Retina (tissue), 1 donor: ENCODE measurements around the gene TAS1R2.
"Not testable (repeated sequence)": the region's sequence is repeated elsewhere in the genome, so short reads cannot be mapped to it uniquely, and the experiment has no call there.

Source experiments
- DNase-seq: peaks from one replicate; pipeline ENCODE4 v3.0.0-alpha.2; 2016

The TAS1R2 gene

DNA sequence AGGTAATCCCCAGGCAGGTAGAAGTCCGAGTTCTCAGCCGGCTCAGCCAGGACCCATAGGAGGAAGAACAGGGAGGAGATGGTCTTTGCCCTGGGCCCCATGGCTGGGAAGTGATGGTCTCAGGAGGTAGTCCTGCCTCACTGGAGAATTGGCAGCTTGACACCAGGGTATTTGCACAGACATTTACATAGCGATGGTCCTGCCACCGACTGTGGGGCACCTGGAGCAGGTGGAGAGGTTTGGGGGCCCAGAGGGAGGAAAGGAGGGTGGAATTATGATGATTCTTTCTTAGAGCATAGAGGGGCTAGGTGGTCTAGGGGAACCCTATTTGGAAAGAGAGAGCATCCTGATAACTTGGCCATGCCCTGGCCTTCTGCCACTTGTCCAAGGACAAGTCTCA, at the start of gene TAS1R2:
Gene TAS1R2 (minus strand): TSS at position 101 of the 400 bp plus-strand sequence. CDS start 0 bp downstream, at position 101.
- DNase-seq, result no peak

DNA sequence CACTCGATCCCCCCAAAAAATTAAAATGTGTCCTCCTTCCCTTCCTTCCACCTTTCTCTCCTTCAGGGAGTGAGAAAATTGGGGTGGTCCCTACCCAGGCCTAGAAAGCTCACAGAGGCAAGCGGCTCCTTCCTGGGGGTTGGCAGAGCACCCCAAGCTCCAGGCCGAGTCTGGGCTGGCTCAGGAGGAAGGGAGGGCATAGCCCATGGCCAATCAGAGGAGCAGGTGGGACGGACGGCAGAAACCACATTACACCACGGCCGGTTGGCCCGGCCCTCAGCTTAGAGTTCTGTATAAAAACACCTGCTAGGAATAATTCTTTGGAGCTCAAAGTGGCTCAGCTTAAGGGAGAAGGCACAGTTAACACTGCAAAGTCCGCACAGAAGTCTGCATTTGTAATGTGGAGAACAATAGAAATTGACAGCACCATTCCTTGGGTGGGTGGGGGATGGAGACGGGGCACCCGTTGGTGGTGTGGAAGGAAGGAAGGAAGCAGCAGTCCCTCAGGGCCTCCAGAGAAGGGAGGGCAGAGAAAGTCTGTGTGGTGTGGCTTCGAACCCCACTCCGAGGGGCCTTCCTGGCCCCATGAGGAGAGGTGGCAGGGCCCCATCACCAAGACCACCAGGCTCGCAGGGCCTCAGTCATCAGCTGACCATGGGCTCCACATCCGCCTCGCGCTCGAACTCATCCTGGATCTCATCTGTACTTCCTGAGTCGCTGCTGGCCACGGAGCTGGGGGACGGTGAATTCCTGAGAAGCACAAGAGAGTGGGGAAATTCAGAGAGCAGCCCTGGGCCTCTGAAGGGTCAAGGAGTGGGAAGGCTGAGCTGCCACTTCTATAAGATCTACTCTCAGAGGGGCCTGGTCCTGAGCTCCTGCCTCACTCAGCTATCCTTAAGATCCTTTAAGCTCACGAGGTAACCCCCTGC, 48.7 kb upstream of the TAS1R2 start:
- no peak for DNase-seq

DNA sequence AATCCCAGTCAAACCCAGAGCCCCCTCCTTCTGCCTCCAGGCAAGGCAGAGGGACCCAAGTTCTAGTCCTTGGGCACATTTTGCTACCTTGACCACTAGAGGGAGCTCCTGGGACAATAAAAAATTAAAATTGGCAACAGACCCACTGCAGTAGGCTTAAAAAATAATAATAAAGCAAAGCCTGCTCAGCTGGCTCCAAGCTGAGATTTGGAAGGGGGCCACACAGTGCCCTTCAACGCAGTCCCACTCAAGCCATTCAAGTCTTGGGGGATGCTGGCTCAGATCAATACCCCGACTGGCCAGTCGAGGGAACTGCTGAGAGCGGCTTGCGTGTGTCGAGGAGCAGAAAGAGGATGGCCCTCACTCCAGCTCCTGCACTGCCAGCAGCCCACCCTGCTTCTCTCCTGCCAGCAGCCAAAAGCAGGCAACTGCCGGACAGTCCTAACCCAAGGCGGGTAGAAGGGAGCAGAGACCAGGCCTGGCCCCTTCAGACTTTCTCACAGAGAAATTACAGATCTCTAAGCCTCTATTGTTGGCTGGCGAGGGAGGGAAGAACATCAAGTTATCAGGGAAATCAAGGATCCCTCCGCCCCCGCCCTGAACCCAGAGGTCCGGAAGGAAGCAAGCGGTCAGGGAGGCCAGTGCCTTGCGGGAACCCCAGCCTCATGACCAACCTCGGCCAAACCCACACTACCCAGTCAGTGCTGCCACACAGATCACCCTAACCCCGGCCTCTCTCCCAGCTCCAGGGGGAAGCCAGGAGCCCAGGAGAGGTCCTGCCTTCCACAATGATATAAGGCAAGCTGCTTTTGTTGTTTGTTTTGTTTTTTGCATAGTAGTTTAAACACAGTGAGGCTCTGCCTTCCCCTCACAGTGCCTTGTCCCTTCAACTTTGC, 47.8 kb upstream of the TAS1R2 start:
- peak; percentile 85 for DNase-seq

DNA sequence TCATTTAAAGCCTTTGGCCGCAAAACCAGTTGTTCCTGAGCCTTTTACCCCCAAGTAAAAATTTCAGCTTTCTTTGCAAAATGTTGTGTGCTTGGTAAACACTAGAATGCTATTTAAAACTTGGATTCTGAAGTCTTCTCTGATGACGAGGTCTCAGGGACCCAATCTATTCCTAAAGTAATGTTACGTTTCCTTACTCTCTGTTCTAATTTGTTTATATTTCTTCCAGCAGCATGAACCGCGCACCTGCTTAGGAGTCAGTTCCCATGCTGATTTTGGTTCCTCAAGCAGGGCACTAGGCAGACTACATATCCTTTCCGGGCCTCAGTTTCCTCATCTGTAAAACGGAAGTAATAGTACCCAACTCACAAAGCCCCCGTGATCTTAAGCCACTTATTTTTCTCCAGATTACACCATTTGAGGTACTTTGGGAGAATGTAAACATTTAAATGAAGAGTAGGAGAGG, 43.9 kb upstream of the TAS1R2 start:
- DNase-seq, result no peak

DNA sequence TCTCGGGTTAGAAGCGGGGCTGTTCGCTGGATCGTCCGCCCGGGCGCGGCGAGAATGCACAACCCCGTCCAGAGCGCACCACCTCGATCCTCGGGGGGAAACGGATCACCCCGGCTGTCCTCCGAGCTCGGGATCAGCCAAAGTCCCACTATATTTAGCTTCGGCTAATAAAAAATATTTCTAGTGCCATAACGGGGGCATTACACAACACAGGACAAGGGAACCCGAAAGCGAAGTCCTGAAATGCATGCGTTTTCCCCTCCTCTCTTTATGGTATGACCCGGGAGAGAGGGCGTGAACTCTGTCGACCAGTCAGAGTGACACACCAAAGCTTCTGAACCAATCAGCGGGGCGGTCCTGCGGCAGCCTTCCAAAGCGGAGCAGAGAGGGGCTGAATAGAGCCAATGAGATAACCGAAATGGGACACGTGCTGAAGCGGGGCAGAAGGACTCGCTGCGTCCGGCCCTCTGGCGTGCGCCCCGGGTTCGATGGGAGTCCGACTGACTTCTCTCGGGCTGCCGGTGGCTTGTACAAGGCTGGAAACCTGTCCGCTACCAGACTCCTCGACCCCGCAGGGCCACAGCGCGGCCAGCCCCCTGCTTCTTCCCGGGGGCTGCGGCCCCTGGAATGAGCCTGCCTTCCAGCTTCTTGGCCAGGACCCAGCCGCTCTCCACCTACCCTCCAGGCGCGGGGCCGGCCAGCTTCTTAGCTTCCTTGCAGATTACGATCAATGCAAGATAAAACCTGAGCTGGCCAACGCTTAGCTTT, 43.2 kb upstream of the TAS1R2 start, which contains the start of gene ALDH4A1:
Gene ALDH4A1 (minus strand): TSS at position 33 of the 768 bp plus-strand sequence. CDS start 32 bp downstream, at position 1.
- peak; percentile 98 for DNase-seq

DNA sequence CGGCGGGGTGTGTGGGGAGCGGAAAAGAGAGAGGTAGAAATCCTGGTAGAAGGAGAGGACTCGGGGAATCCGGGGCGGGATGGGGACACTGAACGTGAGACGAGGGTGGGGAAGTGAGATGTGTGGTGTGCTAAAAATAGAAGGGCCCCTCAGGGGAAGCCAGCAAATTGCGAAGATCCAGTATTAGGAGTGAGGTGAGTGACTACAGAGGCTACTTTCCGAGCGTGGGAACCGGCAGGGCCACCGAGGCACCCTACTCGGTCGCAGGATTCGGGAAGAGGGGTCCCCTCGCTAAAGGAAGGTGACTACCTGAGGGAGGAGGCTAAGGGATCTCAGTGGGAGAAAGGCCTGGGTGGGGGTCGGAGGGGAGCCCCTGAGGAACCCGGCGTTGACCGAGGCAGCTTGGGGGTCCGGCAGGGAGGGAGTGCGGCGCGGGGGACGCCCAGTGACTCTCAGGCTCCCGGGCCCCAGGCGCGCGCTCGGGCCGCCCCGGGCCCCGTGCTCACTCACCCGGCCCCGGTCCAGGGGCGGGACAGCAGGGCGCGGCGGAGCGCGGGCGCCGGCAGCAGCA, 42.6 kb upstream of the TAS1R2 start:
- no peak for DNase-seq

DNA sequence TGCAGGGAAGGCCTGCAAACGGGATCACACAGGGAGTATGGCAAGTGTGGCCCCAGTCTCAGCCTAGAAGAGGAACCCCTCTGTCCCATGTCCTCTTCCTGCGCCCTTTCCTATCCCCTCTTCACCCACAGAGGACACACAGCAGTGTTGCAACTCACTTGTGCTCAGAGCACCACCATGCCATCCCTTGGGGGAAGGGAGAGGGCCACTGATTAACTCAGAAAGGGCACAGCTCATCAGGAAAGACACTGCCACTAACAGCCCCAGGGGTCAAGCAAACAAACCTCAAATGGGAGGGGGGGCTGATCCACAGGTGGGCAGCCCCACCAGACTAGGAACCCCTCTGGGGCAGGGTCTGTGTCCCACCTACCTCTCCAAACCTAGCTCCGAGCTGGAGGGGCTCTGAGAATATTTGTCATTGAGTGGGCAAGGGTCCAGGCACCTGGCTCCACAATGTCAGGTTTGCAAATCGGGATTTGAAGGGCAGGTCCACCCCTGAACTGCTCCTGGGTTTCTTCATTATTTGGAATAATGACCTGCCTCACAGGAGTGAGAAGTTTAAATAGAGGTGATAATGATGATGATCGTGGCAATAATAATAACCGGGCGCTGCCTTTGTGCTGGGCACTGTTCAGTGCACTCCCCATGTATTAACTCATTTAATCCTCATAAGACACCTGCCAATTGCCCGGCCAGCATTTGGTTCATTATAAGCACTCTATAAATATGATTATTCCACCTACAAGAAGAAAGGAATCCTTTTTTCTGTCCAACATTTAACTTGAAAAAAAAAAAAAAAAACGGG, 41.9 kb upstream of the TAS1R2 start:
- DNase-seq, result no peak

DNA sequence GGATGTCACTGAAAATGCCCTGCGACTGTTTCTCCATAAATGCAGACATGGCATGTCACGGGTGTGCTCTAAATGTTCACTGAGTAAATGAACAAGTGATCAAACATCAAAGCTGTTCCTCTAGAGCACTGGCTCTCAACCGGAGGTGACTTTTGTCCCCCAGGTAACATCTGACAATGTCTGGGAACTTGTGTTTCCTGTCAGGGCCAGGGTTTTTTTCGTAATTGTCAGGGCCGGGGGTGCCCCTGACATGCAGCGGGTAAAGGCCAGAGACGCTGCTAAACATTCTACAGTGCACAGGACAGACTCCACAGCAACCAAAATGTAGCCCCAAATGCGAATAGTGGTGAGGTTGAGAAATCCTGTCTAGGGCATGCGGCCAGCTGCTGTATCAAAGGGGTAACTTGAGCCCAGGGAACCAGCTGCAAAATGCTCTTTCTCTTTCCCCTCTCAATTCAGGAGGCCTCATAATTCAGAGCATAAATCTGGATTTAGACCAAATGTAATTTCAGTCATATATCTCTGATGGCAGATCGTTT, 40.9 kb upstream of the TAS1R2 start:
- DNase-seq, result no peak

DNA sequence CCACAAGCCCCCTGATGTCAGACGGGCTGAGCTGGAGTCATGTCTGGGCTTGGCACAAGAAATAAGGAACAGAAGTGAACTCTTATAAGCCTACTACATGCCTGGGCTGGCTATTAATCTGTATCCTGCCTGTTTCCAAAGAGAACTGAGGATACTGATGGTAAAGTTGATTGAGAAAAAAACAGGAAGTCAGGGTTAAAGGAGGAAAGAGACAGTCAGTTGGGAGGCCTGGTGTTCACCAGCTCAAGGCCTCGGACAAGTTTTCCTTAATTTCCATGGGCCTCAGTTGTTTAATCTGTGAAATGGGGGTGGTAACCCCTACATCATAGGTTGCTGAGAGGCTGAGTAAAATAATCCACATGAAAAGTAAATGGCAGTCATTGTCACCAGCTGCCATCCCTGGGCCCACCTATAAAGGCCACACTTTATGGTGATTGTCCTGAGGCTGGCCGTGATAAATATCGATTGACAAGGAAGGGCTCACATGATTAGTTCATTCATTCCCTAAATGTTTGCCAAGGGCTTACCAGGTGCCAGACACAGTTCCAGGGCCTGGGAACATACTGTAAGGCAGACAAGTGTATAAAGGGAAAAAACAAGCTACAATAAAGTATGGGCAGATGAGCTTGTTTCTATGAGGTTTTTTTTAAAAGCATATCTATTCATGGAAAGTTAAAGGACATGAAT, 40.0 kb upstream of the TAS1R2 start:
- DNase-seq, result no peak

DNA sequence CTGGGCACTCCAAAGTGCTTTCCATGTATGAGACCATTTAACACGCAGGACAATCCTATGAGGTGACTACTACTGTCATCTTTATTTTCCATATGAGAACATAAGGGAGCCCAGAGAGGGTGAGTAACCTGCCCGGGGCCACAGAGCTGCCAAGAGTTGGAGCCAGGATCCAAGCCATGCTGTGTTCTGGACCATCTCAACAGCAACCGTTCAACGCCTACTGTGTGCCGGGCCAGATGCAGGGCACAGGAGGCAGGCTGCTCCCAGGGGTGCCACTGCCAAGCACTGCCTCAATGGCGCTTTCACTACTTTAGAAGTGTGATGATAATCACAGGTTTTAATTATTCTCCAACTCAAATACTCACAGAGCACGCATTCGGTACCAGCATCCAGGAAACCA, 39.1 kb upstream of the TAS1R2 start:
- no peak for DNase-seq

DNA sequence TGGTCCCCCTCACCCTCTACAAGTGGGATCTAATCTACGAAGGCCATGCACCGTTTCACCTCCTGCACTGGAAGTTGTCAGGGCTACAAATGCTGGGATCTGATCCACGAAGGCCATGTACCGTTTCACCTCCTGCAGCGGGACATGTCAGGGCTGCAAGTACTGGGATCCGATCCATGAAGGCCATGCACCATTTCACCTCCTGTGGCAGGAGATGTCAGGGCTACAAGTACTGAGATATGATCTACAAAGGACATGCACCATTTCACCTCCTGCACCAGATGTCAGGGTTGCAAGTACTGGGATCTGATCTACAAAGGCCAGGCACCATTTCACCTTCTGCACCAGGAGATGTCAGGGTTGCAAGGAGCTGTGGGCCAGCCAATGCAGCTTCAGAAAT, 35.9 kb upstream of the TAS1R2 start:
- no peak for DNase-seq

DNA sequence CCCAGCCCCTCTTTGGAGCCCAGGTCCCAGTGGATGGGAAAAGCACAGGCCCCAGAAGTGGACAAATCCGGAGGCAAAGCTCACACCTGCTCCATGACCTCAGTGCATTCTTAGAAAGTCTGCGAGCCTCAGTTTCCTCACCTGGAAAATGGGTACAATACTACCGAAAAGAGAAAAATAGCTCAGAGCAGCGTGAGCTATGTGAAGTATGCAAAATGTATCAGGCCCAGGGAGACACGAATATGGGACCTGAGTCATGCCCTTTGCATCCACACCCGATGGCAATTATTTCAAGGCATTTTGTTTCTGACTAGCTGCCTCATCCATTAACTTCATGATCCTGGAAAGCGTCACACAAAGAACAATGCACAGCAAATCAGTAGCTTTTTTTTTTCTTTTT, 33.7 kb upstream of the TAS1R2 start:
- DNase-seq, result no peak

DNA sequence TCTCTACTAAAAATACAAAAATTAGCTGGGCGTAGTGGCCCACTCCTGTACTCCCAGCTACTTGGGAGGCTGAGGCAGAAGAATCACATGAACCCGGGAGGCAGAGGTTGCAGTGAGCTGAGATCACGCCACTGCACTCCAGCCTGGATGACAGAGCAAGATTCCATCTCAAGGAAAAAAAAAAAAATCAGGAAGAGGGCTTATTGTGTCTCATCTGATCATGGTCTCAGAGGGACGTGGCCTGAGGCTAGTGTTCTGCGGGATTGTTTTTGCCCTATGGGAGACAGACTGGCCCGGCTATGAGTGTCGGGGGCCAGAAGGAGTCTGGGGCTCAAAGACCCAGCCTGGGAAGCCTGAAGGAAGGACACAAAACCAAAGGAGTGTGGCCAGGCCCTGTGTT, 32.4 kb upstream of the TAS1R2 start:
- not testable (repeated sequence) for DNase-seq

DNA sequence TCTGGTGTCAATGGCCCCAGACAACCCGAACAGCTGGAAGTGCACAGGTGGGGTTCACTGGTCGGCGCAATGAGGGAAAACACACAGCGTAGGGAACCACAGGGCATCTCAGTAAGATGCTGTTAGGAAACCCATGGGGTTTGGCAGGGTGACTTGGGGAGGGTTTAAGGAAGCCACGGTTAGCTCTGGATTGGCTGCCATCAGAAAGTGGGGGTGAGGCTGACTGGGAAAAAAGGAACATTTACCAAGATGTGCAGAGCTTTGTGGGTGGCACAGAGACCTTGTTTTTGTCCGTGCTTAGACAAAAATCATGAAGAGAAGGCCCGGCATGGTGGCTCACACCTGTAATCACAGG, 31.9 kb upstream of the TAS1R2 start:
- no peak for DNase-seq

DNA sequence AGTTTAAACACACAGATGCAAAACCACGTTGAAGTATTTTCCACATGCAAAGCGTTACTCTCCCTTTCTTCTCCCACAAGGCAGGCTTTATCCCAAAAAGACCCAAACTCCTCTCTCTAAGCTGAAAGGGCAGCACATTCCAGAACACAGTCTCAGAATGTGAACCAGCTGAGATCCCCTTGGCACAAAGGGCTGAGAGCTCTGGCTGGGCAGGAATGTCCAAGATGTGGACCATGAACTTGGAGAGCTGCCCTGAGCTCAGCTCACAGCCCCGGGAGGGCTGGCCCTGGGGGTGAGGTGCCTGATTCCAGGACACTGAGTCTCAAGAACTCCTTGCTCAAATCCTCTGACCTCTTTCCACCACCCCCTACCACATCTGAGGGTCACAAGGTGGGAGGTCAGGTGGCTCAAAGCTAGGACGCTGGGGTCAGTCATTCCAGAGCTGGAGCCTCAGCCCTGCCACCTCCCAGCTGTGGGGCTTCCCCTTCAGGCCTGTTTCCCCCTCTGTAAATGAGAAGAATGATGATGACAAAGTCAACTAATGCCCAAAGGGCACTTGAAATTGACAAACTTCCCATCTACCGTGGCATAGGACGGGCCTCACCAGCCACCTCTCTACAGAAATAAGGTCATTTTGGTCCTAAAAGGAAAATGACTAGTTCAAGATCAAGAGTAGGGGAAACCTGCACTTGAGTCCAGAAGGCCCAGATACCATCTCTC, 31.4 kb upstream of the TAS1R2 start:
- no peak for DNase-seq

DNA sequence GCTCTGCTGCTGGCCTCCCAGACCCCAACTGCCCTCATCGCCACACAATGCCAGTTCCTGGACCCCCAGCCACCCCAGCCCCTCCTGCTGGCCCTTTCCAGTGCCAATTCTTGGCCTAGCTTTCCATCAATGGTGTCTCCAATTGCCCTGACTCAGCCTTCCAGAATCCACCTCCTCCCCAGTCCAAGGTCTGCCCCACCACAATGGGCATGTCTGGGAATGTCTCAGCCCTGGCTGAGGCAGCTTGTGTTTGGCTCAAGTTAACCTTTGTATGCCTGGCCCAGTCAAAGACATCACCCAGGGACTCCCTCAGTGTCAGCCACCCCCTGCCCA, 26.5 kb upstream of the TAS1R2 start:
- no peak for DNase-seq

DNA sequence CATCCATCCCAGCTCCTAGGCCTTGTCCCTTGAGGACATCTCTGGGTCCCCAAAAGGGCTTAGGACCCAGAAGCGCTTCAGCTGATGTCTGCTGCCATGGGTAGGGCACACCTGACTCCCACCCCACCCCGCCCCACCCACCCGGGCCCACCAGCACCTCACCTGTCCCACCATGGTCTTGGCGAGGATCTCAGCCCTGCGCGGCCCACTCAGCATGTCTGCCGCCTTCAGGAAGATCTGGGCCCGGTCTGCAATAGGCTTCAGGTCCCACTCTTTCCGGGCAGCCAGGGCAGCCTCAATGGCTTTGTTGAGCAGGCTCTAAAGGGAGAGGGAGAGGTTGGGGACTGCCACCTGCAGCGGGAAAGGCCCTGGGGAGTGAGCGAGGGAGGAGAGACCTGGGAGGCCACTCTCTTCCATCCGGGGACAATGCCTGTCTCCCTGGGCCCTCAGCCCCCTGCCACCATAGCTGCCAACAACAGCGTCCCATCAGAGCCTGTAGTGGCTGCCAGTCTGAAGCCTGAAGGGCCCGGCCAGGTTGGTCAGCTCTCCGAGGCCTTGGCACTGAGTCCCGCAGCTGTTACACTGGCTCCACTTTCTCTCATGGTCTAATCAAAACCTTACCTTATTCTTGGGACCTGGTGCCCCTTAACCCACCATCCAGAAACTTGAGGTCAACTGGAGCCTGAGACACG, 26.0 kb upstream of the TAS1R2 start:
- no peak for DNase-seq

DNA sequence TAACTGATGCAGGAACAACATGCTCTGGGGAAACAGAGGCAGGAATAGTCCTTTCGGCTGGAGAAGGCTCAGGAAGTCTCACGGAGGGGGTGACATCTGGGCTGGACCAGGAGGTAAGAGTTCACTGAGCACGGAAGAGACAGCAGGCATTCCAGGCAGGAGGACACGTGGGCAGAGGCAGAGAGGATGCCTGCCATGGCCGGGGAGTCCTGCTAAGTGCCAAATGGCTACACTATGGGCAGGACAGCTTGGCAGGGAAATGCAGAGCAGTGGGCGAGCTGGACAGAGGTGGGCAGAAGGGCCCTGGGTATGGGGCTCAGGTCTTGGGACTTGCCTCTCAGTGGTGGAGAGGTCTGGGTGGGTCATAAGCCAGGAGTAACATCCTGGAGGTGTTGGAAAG, 25.3 kb upstream of the TAS1R2 start:
- DNase-seq, result no peak

DNA sequence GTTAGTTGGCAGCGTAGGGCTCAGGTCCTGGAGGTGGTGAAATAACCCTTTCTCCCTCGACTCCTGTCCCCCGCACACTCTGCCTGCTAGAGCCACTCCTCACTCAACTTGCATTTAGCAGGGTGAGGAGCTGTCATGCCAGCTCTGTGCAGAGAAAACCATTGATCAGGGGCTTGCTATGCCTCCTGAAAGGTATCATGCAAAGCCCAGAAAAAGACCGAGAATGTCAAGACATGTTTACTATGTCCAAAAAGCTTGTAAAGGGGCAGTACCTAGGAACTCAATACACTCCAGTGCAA, 24.9 kb upstream of the TAS1R2 start:
- DNase-seq, result no peak
